Kasumi-1 (cell line): ENCODE measurements around the gene HADHA.
"Not testable (repeated sequence)": the region's sequence is repeated elsewhere in the genome, so short reads cannot be mapped to it uniquely, and the experiment has no call there.

Experiments
- DNase-seq, 2 experiments: peaks; one replicate each; lab custom pipeline; 2025; lab: John Stamatoyannopoulos, UW

Gene HADHA

GRCh38 chr2:26173776-26174482, 70.5 kb downstream of the HADHA start:
- DNase-seq = no peak

DNA sequence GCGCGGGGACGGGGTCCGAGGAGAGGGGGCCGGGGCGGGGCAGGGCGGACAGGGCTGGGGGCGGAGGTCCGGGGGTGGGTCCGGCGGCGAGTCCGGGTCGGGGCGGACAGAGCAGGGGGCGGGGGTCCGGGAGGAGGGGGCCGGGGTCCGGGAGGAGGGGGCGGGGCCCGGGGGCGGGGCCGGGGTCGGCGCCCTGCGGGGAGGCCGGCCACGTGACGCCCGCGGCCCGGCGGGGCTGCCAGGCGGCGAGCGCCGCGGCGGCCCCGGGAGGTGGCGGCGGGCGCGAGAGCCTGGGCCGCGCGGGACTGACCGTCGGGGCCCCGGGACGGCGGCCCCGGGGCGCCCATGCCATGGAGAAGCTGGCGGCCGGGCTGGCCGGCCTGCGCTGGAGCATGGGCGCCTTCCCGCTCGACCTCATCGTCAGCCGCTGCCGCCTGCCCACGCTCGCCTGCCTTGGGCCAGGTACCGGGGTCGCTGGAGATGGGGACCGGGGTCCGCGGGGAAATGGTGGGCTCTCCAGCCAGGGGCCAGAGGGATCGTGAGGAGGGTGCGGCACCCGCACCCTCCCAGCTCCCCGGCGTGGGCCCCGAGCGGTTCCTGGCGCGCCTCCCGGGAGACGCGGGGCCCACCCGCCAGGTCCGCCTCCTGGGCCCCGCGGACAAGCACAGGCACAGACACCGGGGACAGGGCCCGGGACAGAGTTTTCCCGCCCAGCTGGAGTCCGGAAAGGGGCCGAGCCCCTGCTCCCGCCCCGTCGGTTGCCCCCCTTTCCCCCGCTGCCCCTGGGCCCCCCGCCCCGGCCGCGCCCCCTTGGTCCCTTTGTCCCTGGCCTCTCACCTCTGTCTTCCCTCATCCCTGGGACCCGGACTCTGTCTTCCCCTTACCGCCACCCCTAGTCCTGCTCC, 71.3 kb downstream of the HADHA start, which contains the start of gene GAREM2:
GAREM2 (plus strand) TSS at position 218 of the 905 bp plus-strand sequence; CDS start at position 351, 133 bp downstream.
- no peak for DNase-seq

DNA sequence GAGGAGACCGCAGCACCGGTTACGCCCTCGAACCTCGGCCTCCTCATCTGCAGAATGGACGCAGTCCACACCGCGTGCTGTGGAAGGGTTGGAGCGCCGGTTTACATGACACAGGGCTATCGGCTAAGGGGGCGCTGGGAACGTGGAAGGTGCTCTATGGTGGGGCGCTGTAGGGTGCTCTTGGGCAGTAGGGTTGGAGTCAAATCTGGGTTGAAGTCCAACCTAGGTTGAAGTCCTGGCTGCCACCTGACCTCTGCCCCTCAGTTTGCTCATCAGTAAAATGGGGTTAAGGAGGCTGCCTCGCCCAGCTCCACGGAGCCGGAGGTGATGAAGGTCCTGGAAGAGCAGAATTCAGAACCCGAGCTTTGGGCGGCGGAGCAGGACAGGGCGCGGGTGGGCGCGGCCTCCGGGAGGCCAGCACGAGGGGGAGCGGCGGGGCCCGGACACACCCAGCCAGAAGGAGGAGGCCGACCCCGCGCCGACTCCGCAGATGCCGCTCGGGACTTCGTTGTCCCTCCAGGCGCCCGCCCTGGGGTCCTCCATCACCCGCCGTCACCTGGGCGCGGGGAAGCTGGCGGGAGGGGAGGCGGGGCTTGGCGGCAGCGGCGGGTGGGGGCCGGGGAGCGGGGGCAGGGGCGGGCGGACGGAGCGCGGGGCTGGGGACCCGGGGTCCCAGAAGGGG, 72.1 kb downstream of the HADHA start:
- no peak for DNase-seq

DNA sequence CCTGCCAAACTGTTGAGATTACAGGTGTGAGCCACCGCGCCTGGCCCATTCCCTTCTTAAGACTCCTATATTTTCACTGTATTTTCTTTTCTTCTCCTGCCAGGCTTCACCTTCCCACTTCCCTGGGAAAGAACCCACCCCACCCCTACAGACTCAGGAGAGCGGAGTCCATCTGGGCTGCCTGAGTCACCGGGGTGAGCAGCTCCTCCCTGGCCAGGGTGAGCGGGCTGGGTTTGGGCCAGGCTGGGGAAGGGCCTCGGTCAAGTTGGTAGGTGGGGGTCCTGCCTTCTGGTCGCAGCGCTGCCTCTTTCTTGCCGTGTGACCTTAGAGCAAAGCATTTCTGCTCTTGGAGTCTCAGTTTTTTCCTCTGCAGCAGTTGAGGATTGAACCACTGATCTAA, 73.6 kb downstream of the HADHA start:
- DNase-seq = no peak

DNA sequence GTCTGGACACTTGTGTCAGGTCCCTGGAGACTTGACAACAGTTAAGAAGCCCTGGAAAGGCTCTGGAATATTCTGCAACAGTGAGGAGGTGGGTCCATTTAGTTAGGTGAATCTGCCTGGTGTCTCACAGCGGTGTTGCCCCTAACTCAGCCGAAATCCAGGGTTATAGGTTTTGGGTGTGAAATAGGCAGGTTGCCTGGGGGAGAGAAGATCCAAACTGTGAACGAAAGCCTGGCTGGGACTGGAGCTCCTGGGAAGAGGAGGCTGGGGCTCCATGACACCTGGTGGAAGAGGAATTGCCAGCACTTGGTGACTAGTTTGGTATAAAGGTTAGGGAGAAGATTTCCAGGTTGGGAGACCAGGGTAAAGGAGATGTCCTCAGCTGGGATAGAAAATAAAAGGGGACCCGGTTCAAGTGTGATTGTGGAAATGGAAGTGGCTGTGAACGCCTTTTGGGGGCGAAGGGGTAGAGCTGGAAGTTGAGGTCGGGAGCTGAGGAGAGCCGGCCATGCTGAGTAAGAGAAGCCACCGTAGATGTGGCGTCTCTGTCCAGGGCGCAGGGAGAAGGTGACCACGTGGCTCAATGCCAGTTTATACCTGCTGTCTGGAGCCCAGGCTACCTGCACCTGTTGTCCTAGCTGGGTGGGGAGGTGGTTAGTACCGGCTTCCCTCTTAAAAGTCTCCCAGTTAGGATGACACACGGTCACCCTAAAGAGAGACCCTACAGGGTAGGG, 74.6 kb downstream of the HADHA start:
- no peak for DNase-seq

DNA sequence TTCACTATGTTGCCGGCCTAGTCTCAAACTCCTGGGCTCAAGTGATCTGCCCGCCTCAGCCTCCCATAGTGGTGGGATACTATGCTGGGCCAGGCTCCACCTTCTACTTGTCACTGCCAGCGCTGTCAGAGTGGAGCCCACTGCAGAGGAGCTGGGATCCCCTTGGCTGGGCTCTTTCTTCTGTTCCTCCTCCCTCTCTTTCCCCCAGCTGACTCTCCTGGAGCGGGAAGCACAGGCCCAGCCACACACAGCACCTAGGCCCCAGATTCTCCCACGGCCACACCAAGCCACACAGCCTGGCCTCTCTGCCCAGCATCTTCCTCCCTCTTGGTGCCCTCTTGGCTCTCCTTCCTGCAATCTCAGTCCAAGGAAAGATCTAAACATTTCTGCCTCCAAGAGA, 75.2 kb downstream of the HADHA start:
- DNase-seq = no peak

DNA sequence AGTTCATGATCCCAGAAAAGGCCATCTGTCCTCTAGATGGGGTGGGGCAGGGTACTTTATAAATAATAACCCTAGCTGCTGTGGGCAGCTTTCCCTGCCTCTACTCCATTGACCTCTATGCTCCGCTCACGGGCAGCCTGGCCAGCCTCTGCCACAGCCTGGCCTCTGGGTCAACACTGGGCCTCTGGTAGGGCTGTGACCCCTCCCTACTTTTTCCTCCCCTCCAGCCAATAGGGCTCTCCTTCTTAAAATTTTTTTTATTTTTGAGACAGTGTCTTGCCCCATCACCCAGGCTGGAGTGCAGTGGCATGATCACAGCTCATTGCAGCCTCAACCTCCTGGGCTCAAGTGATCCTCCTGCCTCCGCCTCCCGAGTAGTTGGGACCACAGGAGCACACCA, 75.6 kb downstream of the HADHA start:
- DNase-seq = no peak

- not testable (repeated sequence) for DNase-seq
Observed at GRCh38 chr2:26166541-26166940, 77.9 kb downstream of the HADHA start.

- no peak for DNase-seq
Observed at GRCh38 chr2:26165403-26165802, 79.0 kb downstream of the HADHA start.

DNA sequence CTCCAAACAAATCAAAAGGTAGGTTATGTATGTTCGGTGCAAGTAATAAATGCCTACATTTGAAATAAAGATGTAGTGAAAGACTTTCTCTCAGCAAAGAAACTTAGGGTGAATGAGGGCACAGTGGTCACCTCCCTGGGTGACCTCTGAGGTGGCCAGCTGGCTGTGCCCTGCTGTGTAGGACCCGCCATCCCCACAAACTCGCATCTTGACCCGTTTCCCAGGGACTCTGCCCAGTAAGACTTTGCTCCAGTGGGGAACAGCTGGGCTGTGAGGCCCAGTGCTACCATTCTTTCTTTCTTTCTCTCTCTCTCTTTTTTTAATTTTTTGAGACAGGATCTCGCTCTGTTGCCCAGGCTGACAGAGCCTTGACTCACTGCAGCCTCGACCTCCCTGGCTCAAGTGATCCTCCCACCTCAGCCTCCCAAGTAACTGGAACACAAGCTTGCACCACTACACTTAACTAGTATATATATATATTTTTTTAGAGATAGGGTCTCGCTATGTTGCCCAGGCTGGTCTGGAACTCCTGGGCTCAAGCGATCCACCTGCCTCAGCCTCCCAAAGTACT, 79.7 kb downstream of the HADHA start:
- no peak for DNase-seq

GRCh38 chr2:26164231-26164630, 80.2 kb downstream of the HADHA start:
- no peak for DNase-seq

- DNase-seq = no peak
Observed at GRCh38 chr2:26162963-26163362, 81.5 kb downstream of the HADHA start.

DNA sequence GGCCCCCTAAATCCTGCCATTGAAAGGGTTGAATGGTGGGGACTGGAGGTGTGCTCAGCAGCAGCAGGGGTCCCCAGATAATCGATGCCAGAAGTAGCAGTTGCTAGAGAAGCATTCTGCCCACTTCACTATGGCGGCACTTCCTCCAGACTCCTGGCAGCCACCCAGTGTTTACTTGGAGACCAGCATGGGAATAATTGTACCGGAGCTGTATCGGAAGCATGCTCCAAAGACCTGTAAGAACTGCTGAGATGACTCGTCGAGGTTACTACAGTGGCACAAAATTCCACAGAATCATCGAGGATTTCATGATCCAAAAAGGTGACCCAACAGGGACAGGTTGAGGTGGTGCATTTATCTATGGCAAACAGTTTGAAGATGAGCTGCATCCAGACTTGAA, 82.5 kb downstream of the HADHA start:
- DNase-seq = no peak

DNA sequence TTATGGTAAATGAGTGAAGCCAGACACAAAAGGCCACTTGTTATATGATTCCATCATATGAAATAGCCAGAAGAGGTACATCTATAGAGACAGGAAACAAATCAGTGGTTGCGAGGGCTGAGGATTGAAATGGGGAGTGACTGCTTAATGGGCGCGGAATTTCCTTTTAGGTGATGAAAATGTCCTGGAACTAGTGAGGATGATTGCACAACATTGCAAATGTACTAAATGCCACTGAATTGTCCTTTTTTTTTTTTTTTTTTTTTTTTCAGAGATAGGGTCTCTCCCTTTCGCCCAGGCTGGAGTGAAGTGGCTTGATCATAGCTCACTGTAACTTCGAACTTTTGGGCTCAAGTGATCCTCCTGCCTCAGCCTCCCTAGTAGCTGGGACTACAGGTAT, 86.9 kb downstream of the HADHA start:
- no peak for DNase-seq

DNA sequence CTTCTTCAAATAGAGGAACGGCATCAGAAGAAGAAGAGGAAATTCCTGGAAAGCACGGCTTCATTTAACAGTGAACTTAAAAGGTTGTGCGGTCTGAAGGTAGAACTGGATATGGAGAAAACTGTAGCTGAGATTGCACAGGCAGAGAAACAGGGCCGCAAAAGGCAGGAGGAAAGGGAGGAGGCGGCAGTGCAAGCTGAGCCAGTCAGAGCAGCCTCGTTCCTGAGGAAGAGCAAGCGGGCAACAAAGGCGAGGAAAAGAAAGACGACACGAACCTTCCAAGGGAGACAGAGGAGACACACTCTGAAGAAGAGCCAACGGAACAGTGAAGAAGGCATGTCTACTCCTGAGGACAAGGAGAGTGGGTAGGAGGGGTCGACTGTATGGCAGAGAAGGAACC, 94.2 kb downstream of the HADHA start:
- DNase-seq = no peak

DNA sequence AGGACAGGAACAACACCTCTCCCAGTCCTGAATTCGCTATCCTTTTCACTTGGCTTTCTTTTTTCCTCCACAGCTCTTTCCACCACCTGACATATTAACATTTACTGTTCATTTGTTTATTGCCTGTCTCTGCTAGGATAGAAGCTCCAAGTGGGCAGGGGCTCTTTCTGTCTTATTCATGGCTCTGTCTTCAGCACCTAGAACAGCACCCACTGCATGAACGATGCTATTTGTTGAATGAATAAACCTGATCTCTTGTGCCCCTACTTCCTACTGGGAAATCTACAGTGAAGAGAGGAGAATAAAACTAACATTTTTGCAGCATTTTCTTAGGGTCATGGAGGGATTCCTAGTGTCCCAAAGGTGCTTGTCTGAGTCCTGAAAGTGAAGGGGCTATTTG, 95.9 kb downstream of the HADHA start:
- DNase-seq = peak; percentile 38 to 55

DNA sequence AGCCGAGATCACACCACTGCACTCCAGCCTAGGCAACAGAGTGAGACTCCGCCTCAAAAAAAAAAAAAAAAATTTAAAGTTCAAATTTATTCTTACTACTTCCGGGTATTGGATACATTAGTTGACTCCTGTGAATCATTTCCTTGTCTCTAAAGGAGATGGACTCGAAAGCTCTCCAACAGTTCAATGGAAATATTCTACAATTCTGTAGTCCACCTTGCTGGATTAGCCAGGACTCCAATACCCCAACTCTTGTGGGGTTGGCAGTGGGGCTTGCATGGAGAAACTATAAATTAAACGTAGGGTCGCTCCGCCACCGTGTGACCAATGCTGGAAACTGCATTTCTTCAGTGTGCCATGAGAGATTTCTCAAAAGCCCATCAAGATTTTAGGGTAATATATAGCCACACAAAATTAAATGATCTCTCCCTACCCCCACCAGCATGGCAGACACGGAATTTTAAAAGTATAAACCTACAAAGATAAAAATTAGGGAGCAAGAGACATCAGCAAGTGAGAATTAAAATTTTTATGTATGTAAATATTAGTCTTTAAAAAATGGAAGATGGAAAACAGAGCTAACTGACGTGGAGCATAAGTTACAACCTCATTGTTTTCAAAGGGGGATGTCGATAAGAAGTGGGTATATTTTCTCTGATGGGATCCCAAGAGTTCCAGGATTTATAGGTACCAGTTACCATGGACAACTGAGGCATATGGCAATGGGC, 99.3 kb downstream of the HADHA start:
- peak; percentile 67 to 74 for DNase-seq

DNA sequence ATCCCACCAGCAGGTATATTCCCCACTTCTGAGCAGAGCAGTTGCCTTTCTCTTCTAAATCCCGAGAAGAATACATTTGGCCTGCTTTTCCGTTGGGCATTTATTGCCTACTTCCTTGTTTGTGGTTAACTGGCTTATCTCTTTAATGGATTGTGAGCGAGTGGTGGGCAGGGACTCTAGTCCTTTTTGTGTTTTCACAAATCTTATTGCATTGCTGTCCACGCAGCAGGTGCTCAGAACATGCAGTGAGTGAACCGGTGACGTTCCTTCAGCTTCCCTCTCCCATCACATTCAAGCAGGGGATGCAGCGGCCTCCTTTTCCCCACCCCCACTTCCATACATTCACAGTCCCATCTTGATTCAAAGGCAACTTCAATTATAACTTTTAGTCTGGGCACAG, 100.4 kb downstream of the HADHA start:
- DNase-seq = peak; percentile 35 to 40

DNA sequence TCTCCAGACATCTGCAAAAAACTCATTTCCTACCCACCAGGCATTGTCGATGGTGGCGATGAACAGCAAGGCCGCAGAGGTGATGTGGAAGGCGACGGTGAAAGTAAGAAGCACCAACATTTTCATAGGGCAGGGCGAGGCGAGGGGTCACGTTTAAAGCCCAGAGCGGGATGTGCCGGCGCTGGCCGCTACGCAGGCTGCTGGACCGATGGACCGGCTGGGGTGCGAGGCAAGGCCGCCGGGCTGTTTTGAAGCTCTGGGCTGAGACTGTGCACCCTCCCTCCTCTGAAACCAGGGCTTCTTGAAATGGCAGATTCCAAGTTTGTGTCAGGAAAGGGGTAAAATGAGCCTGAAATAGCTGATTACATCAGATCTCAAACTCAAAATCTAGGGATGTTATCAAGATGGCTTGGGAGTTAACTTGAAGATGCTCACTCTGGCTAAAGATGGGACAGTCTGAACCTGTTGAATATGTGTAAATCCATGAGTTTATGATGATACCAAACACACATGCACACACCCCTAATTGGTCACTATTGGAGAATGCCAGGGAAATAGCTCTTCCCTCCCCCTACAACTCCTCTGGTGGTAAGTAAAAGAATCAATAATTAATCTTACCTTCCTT, 103.2 kb downstream of the HADHA start:
- no peak for DNase-seq
